ENCODE data around the gene AIFM3. TPM values are rescaled to one million over a fixed set of nuclear protein-coding genes. Genes with fewer than 3 reads are reported as not detected.

Gene AIFM3
- total RNA-seq, 2 experiments from 2014 or later = 0.07 to 0.10 TPM

DNA sequence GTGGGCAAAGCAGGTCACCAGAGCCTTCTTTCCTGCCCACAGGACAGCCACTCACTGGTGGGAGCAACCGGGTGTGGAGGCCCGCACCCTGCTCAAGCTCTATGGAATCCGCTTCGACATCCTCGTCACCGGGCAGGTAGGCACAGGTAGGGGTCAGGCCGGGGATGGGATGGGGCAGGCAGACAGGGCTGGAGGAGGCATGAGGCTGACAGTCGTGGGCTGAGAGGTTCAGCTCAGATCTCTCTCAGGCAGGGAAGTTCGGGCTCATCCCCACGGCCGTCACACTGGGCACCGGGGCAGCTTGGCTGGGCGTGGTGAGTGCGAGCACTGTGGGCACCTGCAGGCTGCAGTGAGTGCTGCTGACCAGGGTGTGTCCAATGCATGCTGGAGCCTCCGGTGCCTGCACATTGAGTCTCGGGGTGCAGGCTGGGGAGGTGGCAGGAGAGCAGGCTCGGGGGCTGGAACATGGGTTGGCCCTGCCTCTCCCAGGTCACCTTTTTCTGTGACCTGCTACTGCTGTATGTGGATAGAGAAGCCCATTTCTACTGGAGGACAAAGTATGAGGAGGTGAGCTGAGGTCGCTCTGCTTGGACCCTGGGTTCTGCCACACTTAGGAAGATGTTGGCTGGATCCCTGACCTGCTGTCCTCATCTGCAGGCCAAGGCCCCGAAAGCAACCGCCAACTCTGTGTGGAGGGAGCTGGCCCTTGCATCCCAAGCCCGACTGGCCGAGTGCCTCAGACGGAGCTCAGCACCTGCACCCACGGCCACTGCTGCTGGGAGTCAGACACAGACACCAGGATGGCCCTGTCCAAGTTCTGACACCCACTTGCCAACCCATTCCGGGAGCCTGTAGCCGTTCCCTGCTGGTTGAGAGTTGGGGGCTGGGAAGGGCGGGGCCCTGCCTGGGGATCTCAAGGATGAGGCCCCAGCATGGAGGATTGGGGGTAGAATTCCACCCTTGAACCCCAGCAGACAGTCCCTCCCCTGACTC is 59.0 kb downstream of the AIFM3 start:
- CTCF ChIA-PET = interaction anchor here (1.5 kb wide), 1 partner anchor 140 kb away, joined by 3 read pairs; no protein-coding TSS in a partner anchor
- H3K4me3 Mint-ChIP-seq = no peak overlapping the region
- peaks cover 14% of the 10 kb centered on the region for H3K4me1 Mint-ChIP-seq (ENCODE audit: low read depth)
- DNase-seq = no peak
- H3K9me3 Mint-ChIP-seq = no peaks in the 10 kb centered on the region
- H3K27ac Mint-ChIP-seq = no peak overlapping the region
- intact Hi-C loops (cut with micrococcal nuclease) = no loop called here
- no peaks in the 10 kb centered on the region for H3K36me3 Mint-ChIP-seq (ENCODE audit: low read depth)
- H3K27me3 Mint-ChIP-seq (ENCODE audit: low read depth) = peaks cover 19% of the 10 kb centered on the region

GRCh38 chr22:21026783-21027692 is 60.0 kb downstream of the AIFM3 start:
- DNase-seq = no peak
- CTCF ChIA-PET = interaction anchor here (1.5 kb wide), 1 partner anchor 141 kb away, joined by 3 read pairs; no protein-coding TSS in a partner anchor
- intact Hi-C loops (cut with micrococcal nuclease) = no loop called here
- H3K36me3 Mint-ChIP-seq (ENCODE audit: low read depth) = no peaks in the 10 kb centered on the region
- no peak overlapping the region for H3K4me3 Mint-ChIP-seq
- H3K27me3 Mint-ChIP-seq (ENCODE audit: low read depth) = peaks cover 23% of the 10 kb centered on the region
- no peak overlapping the region for H3K27ac Mint-ChIP-seq
- no peaks in the 10 kb centered on the region for H3K9me3 Mint-ChIP-seq
- H3K4me1 Mint-ChIP-seq (ENCODE audit: low read depth) = peaks cover 14% of the 10 kb centered on the region

DNA sequence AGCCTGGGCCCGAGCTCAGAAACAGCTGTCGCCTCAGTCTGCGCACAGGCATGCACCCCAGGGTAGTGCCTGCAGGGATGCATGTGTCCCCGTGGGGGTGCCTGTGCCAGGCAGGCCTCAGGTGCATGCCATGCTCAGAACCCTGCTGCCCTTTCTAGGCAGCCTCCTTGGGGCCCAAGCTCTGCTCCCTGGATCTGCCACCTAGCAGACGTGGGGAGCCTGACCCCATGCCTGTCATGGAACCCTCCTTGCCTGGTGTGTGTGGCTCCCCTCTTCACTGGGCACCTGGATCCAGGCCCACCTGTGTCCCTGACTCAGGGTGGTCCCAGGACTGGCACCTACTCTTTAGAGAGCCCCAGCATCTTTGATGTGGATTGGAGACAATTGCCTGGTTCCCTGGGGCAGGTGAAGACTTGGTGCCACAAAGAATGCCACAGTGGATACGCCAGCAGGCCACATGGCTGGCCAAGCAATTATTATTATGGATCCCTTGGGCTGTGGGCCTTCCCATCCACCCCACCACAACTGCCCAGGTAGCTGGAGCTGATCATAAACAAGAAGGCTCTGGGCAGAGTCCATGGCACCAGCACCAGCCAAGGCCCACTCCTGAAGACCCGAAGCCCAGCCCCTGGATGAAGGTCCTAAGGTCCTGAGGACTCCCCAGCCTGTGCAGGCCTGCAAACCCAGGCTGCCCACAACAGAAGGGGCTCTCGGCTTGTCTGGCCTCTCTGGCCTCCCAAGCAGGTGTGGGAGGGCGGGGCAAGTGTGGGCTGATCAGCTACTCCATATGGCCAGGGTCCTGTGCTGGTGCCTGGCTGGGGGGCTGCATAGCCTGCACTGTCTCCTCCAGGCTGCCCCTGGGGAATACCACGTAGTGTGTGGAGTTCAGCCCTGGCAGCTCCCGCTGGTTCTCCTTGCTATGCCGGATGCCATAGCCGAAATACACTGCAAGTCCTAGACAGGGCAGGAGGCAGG is 61.5 kb downstream of the AIFM3 start:
- Mint-ChIP-seq H3K27ac (no peak overlapping the region), H3K4me3 (no peak overlapping the region), H3K9me3 (no peaks in the 10 kb centered on the region), H3K36me3 (ENCODE audit: low read depth) (no peaks in the 10 kb centered on the region), H3K4me1 (ENCODE audit: low read depth) (peaks cover 14% of the 10 kb centered on the region), H3K27me3 (ENCODE audit: low read depth) (peaks cover 23% of the 10 kb centered on the region)
- CTCF ChIA-PET = interaction anchor here (0.6 kb wide), 1 partner anchor 70 kb away, joined by 6 read pairs; no protein-coding TSS in a partner anchor
- intact Hi-C loops (cut with micrococcal nuclease) = no loop called here
- DNase-seq = no peak

GRCh38 chr22:21029486-21030025 is 62.5 kb downstream of the AIFM3 start:
- Mint-ChIP-seq H3K4me1 (ENCODE audit: low read depth) (peaks cover 14% of the 10 kb centered on the region), H3K27ac (no peak overlapping the region), H3K4me3 (no peak overlapping the region), H3K27me3 (ENCODE audit: low read depth) (peaks cover 23% of the 10 kb centered on the region), H3K9me3 (no peaks in the 10 kb centered on the region), H3K36me3 (ENCODE audit: low read depth) (no peaks in the 10 kb centered on the region)
- no peak for DNase-seq
- intact Hi-C loops (cut with micrococcal nuclease) = no loop called here
- CTCF ChIA-PET = no interaction called here

- H3K27me3 Mint-ChIP-seq (ENCODE audit: low read depth) = peaks cover 23% of the 10 kb centered on the region
- intact Hi-C loops (cut with micrococcal nuclease) = no loop called here
- H3K36me3 Mint-ChIP-seq (ENCODE audit: low read depth) = no peaks in the 10 kb centered on the region
- DNase-seq = no peak
- H3K9me3 Mint-ChIP-seq = no peaks in the 10 kb centered on the region
- H3K4me3 Mint-ChIP-seq = no peak overlapping the region
- H3K27ac Mint-ChIP-seq = no peak overlapping the region
- H3K4me1 Mint-ChIP-seq (ENCODE audit: low read depth) = peaks cover 13% of the 10 kb centered on the region
- CTCF ChIA-PET = no interaction called here
Observed at GRCh38 chr22:21030032-21030431, 63.0 kb downstream of the AIFM3 start.

Other genes with a start within 250 kb of the AIFM3 start
- not detected for gene SERPIND1, start 193.1 kb upstream of the AIFM3 start, total RNA-seq
- 10 to 100 TPM; 55.0 to 63.7 TPM for gene PI4KA, start 108.4 kb upstream of the AIFM3 start, total RNA-seq
- gene SNAP29, start 108.2 kb upstream of the AIFM3 start, total RNA-seq = 10 to 100 TPM; 22.1 to 24.2 TPM
- gene CRKL, start 49.8 kb upstream of the AIFM3 start, total RNA-seq = 10 to 100 TPM; 60.5 to 62.2 TPM
- gene LZTR1, start 15.0 kb downstream of the AIFM3 start, total RNA-seq = 10 to 100 TPM; 23.1 to 27.4 TPM
- gene THAP7, start 34.9 kb downstream of the AIFM3 start, total RNA-seq = 10 to 100 TPM; 20.4 to 21.2 TPM
- gene P2RX6, start 47.9 kb downstream of the AIFM3 start, total RNA-seq = under 1 TPM in 1 of 2 experiments, not detected in 1; 0.12 TPM
- not detected for gene SLC7A4, start 65.3 kb downstream of the AIFM3 start, total RNA-seq
- gene LRRC74B, start 78.7 kb downstream of the AIFM3 start, total RNA-seq = not detected

All from activated naive CD4-positive, alpha-beta T cell treated with anti-CD3 and anti-CD28 coated beads for 36 hours (primary cell).